COR-L47 (cell line): ENCODE measurements around the gene TMOD3.
"Not testable (repeated sequence)": the region's sequence is repeated elsewhere in the genome, so short reads cannot be mapped to it uniquely, and the experiment has no call there.

Experiments
- DNase-seq: peaks from one replicate; lab custom pipeline; 2025; lab: John Stamatoyannopoulos, UW

TMOD3 gene

GRCh38 chr15:51829376-51830275 is at the start of gene TMOD3:
Gene TMOD3 (plus strand): TSS chr15:51829653. CDS start chr15:51862885, 33,232 bp downstream.
- peak; percentile 77 for DNase-seq

GRCh38 chr15:51780636-51781035 is 48.8 kb upstream of the TMOD3 start:
- DNase-seq = no peak

GRCh38 chr15:51781506-51781905 is 47.9 kb upstream of the TMOD3 start:
- DNase-seq = no peak

GRCh38 chr15:51782357-51782896 is 47.0 kb upstream of the TMOD3 start:
- no peak for DNase-seq

- no peak for DNase-seq
These were observed 45.5 kb upstream of the TMOD3 start for GRCh38 chr15:51783967-51784366.

GRCh38 chr15:51787130-51787529 is 42.3 kb upstream of the TMOD3 start:
- not testable (repeated sequence) for DNase-seq

- DNase-seq = not testable (repeated sequence)
These were observed 37.0 kb upstream of the TMOD3 start for GRCh38 chr15:51792474-51792873.

- DNase-seq = peak; percentile 31
These were observed 35.7 kb upstream of the TMOD3 start for GRCh38 chr15:51793521-51794305.

- no peak for DNase-seq
These were observed 32.5 kb upstream of the TMOD3 start for GRCh38 chr15:51796847-51797401.

GRCh38 chr15:51798281-51798680 is 31.2 kb upstream of the TMOD3 start:
- no peak for DNase-seq

- DNase-seq = no peak
These were observed 29.9 kb upstream of the TMOD3 start for GRCh38 chr15:51799282-51800252.

- no peak for DNase-seq
These were observed 28.0 kb upstream of the TMOD3 start for GRCh38 chr15:51801391-51801835.

- no peak for DNase-seq
These were observed 26.9 kb upstream of the TMOD3 start for GRCh38 chr15:51802593-51802992.

GRCh38 chr15:51803965-51804364 is 25.5 kb upstream of the TMOD3 start:
- DNase-seq = no peak

GRCh38 chr15:51806123-51806522 is 23.3 kb upstream of the TMOD3 start:
- DNase-seq = no peak

GRCh38 chr15:51809457-51809856 is 20.0 kb upstream of the TMOD3 start:
- no peak for DNase-seq

GRCh38 chr15:51812598-51812997 is 16.9 kb upstream of the TMOD3 start:
- no peak for DNase-seq

- DNase-seq = no peak
These were observed 14.8 kb upstream of the TMOD3 start for GRCh38 chr15:51814606-51815005.

- no peak for DNase-seq
These were observed 12.8 kb upstream of the TMOD3 start for GRCh38 chr15:51816611-51817010.

- DNase-seq = no peak
These were observed 11.3 kb upstream of the TMOD3 start for GRCh38 chr15:51818150-51818549.

GRCh38 chr15:51825698-51826097 is 3.8 kb upstream of the TMOD3 start:
- DNase-seq = no peak
